ENCODE results near the gene KLF15.

KLF15 gene

DNA sequence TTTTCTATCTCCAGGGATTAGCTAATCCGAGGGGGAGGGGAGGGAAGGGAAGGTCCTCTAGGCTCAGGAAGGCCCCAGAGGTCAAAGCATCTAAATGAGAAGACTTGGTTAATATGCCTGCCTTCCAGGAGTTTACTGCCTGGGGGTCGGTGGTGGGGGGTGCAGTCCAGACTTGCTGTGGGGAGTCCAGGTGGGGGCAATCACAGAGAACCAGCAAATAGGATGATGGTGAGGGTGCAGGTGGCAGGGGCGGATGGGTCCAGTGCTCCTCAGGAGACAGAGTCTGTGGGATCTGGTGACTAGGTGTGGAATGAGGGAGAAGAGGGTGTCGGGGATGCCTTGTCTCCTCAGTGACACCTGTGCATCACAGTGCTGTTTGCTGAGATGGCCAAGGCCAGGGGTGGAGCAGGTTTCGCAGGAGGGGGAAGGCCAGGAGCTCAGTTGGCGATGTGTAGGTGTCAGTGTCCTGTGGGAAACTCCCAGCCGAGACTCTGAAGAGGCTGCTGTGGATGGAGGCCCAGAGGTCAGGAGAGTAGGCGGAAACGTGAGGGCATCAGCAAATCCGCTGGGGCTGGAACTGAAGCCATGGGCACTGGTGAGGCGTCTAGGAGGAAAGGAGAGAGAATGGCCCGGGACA lies 45.6 kb upstream of the KLF15 start:
- Histone ChIP-seq H3K9me3 (ENCODE audit: control insufficient read depth, insufficient read depth, low read depth, low read length) (no peaks in the 10 kb centered on the region), H3K4me1 (ENCODE audit: control insufficient read depth, insufficient read depth, low read length) (no peaks in the 10 kb centered on the region), H3K4me3 (ENCODE audit: low read depth, low read length) (no peak overlapping the region), H3K36me3 (ENCODE audit: control insufficient read depth in 2 of 2, insufficient read depth in 1 of 2, low read length in 2 of 2) (no peaks in the 10 kb centered on the region), H3K27ac (ENCODE audit: extremely low read depth, low read depth, low read length) (no peak overlapping the region)
- no peak for TF ChIP-seq KLF1 (tag by site-specific recombination; IDR thresholded peaks at IDR 0.05)
- no peak for TF ChIP-seq SP3 (tag by site-specific recombination; IDR thresholded peaks at IDR 0.05)
- TF ChIP-seq ZNF169 (tag by site-specific recombination; IDR thresholded peaks at IDR 0.05): no peak
- TF ChIP-seq, protein P1, sequence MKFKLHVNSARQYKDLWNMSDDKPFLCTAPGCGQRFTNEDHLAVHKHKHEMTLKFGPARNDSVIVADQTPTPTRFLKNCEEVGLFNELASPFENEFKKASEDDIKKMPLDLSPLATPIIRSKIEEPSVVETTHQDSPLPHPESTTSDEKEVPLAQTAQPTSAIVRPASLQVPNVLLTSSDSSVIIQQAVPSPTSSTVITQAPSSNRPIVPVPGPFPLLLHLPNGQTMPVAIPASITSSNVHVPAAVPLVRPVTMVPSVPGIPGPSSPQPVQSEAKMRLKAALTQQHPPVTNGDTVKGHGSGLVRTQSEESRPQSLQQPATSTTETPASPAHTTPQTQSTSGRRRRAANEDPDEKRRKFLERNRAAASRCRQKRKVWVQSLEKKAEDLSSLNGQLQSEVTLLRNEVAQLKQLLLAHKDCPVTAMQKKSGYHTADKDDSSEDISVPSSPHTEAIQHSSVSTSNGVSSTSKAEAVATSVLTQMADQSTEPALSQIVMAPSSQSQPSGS (tag by site-specific recombination; IDR thresholded peaks at IDR 0.05; ENCODE audit: low read depth): no peak
- TF ChIP-seq ZNF433 (tag by site-specific recombination; IDR thresholded peaks at IDR 0.05; ENCODE audit: low read depth): no peak
- TF ChIP-seq ZNF626 (tag by site-specific recombination; IDR thresholded peaks at IDR 0.05): no peak
- no peak for TF ChIP-seq ZNF239 (tag by site-specific recombination; IDR thresholded peaks at IDR 0.05)
- no peak for TF ChIP-seq EGR2 (tag by site-specific recombination; IDR thresholded peaks at IDR 0.05; ENCODE audit: low read depth)
- CTCF ChIA-PET: no interaction called here
- POLR2A ChIA-PET: no interaction called here

GRCh38 chr3:126402178-126402577 lies 45.0 kb upstream of the KLF15 start:
- ChIA-PET CTCF (no interaction called here), POLR2A (no interaction called here)
- Histone ChIP-seq H3K27ac (ENCODE audit: extremely low read depth, low read depth, low read length) (no peak overlapping the region), H3K9me3 (ENCODE audit: control insufficient read depth, insufficient read depth, low read depth, low read length) (no peaks in the 10 kb centered on the region), H3K4me1 (ENCODE audit: control insufficient read depth, insufficient read depth, low read length) (no peaks in the 10 kb centered on the region), H3K4me3 (ENCODE audit: low read depth, low read length) (no peak overlapping the region), H3K36me3 (ENCODE audit: control insufficient read depth in 2 of 2, insufficient read depth in 1 of 2, low read length in 2 of 2) (no peaks in the 10 kb centered on the region)
- TF ChIP-seq, protein P2, sequence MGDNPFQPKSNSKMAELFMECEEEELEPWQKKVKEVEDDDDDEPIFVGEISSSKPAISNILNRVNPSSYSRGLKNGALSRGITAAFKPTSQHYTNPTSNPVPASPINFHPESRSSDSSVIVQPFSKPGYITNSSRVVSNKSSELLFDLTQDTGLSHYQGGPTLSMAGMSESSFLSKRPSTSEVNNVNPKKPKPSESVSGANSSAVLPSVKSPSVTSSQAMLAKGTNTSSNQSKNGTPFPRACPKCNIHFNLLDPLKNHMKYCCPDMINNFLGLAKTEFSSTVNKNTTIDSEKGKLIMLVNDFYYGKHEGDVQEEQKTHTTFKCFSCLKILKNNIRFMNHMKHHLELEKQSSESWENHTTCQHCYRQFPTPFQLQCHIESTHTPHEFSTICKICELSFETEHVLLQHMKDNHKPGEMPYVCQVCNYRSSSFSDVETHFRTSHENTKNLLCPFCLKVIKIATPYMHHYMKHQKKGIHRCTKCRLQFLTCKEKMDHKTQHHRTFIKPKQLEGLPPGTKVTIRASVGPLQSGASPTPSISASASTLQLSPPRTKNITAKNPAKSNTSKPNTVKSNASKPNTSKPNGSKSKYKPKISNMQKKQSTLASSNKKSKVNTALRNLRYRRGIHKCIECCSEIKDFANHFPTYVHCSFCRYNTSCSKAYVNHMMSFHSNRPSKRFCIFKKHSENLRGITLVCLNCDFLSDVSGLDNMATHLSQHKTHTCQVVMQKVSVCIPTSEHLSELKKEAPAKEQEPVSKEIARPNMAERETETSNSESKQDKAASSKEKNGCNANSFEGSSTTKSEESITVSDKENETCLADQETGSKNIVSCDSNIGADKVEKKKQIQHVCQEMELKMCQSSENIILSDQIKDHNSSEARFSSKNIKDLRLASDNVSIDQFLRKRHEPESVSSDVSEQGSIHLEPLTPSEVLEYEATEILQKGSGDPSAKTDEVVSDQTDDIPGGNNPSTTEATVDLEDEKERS (tag by site-specific recombination; IDR thresholded peaks at IDR 0.05): no peak
- no peak for TF ChIP-seq EGR2 (tag by site-specific recombination; IDR thresholded peaks at IDR 0.05; ENCODE audit: low read depth)
- TF ChIP-seq, protein P3, sequence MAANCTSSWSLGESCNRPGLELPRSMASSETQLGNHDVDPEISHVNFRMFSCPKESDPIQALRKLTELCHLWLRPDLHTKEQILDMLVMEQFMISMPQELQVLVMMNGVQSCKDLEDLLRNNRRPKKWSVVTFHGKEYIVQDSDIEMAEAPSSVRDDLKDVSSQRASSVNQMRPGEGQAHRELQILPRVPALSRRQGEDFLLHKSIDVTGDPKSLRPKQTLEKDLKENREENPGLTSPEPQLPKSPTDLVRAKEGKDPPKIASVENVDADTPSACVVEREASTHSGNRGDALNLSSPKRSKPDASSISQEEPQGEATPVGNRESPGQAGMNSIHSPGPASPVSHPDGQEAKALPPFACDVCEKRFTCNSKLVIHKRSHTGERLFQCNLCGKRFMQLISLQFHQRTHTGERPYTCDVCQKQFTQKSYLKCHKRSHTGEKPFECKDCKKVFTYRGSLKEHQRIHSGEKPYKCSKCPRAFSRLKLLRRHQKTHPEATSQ (tag by site-specific recombination; IDR thresholded peaks at IDR 0.05): no peak
- TF ChIP-seq, protein P4, sequence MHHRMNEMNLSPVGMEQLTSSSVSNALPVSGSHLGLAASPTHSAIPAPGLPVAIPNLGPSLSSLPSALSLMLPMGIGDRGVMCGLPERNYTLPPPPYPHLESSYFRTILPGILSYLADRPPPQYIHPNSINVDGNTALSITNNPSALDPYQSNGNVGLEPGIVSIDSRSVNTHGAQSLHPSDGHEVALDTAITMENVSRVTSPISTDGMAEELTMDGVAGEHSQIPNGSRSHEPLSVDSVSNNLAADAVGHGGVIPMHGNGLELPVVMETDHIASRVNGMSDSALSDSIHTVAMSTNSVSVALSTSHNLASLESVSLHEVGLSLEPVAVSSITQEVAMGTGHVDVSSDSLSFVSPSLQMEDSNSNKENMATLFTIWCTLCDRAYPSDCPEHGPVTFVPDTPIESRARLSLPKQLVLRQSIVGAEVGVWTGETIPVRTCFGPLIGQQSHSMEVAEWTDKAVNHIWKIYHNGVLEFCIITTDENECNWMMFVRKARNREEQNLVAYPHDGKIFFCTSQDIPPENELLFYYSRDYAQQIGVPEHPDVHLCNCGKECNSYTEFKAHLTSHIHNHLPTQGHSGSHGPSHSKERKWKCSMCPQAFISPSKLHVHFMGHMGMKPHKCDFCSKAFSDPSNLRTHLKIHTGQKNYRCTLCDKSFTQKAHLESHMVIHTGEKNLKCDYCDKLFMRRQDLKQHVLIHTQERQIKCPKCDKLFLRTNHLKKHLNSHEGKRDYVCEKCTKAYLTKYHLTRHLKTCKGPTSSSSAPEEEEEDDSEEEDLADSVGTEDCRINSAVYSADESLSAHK (tag by site-specific recombination; IDR thresholded peaks at IDR 0.05): no peak
- TF ChIP-seq ZNF654 (tag by site-specific recombination; IDR thresholded peaks at IDR 0.05; ENCODE audit: low read depth): no peak
- no peak for TF ChIP-seq GLIS1 (tag by site-specific recombination; IDR thresholded peaks at IDR 0.05)
- no peak for TF ChIP-seq ZBTB48 (tag by site-specific recombination; IDR thresholded peaks at IDR 0.05)
- no peak for TF ChIP-seq ZNF623 (tag by site-specific recombination; IDR thresholded peaks at IDR 0.05)
- TF ChIP-seq ZNF658 (tag by site-specific recombination; IDR thresholded peaks at IDR 0.05): no peak
- TF ChIP-seq ZNF747 (tag by site-specific recombination; IDR thresholded peaks at IDR 0.05): no peak
- TF ChIP-seq HOXA7 (CRISPR knock-in tag; IDR thresholded peaks at IDR 0.05; ENCODE audit: borderline replicate concordance): no peak
- TF ChIP-seq ZNF211 (tag by site-specific recombination; IDR thresholded peaks at IDR 0.05; ENCODE audit: low read depth): no peak
- TF ChIP-seq ZNF501 (tag by site-specific recombination; IDR thresholded peaks at IDR 0.05): no peak
- TF ChIP-seq ZNF629 (tag by site-specific recombination; IDR thresholded peaks at IDR 0.05): no peak
- TF ChIP-seq ZNF707 (tag by site-specific recombination; IDR thresholded peaks at IDR 0.05): no peak
